ENCODE measurements around the gene THEM5.

The THEM5 gene

DNA sequence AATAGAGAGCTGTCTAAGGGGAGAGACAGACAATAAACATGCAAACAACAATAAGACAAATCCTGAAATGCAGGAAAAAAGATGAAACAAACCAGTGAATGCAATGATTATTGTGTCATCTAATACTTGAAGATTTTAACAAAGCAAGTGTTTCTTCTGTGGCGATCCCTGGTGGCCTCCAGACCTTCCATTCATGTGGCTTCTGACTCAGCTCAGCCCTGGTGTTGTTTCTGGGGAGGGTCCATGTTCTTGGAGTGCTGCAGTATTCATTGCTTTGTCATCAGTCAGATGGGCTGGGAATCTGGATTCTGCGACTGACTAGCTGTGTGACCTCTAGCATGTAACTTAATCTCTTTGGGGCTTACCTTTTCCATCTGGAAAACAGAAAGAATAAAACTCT, 12.4 kb downstream of the THEM5 start:
- Histone ChIP-seq H3K4me3 (ENCODE audit: insufficient read depth, low read depth, low read length) (no peak overlapping the region), H3K9me3 (ENCODE audit: control insufficient read depth, low read length) (no peaks in the 10 kb centered on the region), H3K27me3 (ENCODE audit: control insufficient read depth, insufficient read depth, low read length, poor library complexity, severe bottlenecking) (peaks cover 48% of the 10 kb centered on the region), H3K27ac (ENCODE audit: insufficient read depth, low read depth, low read length, poor library complexity, severe bottlenecking) (no peak overlapping the region), H3K36me3 (ENCODE audit: control insufficient read depth, insufficient read depth, low read length) (no peaks in the 10 kb centered on the region), H3K4me1 (ENCODE audit: control insufficient read depth, insufficient read depth, low read length) (peaks cover 13% of the 10 kb centered on the region)
- WGBS, 2 experiments = 91 to 97% methylated on average over 2 of the region's 2 CpGs

DNA sequence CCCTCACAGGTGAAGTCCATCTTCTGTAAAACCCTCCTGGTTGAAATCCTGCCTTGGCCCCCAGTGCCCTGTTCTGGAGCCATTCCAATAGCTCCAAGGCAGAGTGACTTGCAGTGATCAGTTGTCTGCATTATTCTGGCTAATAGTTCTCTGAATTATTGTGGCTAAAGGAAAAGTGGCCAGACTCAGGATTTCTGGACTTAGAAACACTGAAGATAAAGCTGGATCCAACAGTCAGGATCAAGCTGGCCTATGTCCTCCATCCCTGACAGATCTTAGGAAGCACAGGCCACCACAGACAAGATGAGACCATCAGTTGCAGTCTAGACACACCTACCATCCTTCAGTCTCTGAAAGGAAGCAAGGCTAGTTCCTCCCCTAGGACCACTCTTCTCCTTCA, 13.1 kb downstream of the THEM5 start:
- peak overlapping the region; percentile 43 for H3K4me3 ChIP-seq (ENCODE audit: insufficient read depth, low read depth, low read length)
- H3K4me1 ChIP-seq (ENCODE audit: control insufficient read depth, insufficient read depth, low read length) = peaks cover 13% of the 10 kb centered on the region
- H3K9me3 ChIP-seq (ENCODE audit: control insufficient read depth, low read length) = no peaks in the 10 kb centered on the region
- no peak overlapping the region for H3K27ac ChIP-seq (ENCODE audit: insufficient read depth, low read depth, low read length, poor library complexity, severe bottlenecking)
- no peaks in the 10 kb centered on the region for H3K36me3 ChIP-seq (ENCODE audit: control insufficient read depth, insufficient read depth, low read length)
- H3K27me3 ChIP-seq (ENCODE audit: control insufficient read depth, insufficient read depth, low read length, poor library complexity, severe bottlenecking) = peaks cover 53% of the 10 kb centered on the region

DNA sequence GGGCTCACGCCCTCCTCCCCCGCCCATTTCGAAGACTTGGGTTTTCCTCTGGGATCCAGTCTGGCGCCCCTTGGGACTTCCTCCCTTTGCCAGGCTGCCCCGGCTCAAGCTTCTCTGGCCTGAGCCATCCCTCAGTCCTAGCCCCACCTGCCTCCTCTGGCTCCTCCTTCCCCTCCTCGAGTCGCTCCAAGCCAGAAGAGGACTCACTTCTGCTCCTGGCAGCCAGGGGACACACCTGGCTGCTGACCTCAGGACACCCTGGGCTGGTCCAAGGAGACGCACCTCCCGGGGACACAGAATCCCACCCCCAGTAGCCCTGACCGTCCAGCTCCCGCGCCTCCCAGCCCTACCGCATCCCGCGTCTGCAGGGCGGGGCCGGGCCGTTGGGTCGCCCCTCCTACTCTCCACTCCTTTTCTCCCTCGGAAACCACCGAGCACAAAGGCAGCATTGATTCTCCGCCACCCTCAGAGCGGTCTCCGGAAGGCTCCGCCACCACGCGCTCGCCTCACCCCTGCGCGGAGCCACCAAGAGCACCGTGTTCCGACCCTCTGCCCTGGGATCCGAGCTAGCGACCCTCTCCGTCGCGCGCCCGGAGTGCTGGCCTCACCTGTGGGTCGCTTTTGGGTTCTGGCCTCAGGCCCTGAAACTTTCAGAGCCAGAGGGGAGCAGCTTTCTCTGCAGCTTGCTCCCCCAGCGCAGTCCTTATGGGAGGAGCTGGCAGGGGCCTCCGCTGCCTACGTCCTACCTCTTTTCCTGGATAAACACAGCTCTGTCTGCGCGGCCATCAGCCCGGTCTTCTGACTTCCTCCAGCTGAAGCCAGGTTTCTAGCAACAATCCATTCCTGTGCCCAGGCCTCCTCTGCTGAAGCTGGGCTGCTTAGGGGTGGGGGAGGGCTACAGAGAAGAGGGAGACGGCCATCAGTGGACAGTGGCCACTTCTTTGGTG, 13.8 kb downstream of the THEM5 start, which contains the start of gene C2CD4D:
C2CD4D (minus strand) TSS at position 364 of the 947 bp plus-strand sequence. CDS start 831 bp downstream, outside the sequence.
- 2 to 3% methylated on average over 47 of the region's 47 CpGs for WGBS, 2 experiments
- Histone ChIP-seq H3K4me1 (ENCODE audit: control insufficient read depth, insufficient read depth, low read length) (peaks cover 13% of the 10 kb centered on the region), H3K9me3 (ENCODE audit: control insufficient read depth, low read length) (no peaks in the 10 kb centered on the region), H3K4me3 (ENCODE audit: insufficient read depth, low read depth, low read length) (peak within 1 kb of the TSS; percentile 43), H3K27me3 (ENCODE audit: control insufficient read depth, insufficient read depth, low read length, poor library complexity, severe bottlenecking) (peaks cover 53% of the 10 kb centered on the region), H3K27ac (ENCODE audit: insufficient read depth, low read depth, low read length, poor library complexity, severe bottlenecking) (no peak within 1 kb of the TSS), H3K36me3 (ENCODE audit: control insufficient read depth, insufficient read depth, low read length) (no peaks in the 10 kb centered on the region)

DNA sequence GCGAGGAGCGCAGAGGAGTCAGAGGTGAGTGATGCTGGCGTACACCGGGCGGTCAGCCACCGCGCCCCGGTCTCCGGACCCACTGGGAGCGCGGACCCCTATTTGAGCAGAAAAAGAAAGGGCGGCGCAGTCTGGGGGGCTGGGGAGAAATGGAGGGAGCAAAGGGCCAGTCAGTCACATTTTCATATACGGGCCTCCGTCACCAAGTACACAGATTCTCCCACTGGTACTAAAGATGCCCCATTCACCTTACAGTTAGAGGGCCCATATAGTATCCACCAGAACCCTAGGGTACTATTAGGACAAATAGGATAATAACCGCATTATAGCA, 14.5 kb downstream of the THEM5 start:
- Histone ChIP-seq H3K27ac (ENCODE audit: insufficient read depth, low read depth, low read length, poor library complexity, severe bottlenecking) (no peak overlapping the region), H3K36me3 (ENCODE audit: control insufficient read depth, insufficient read depth, low read length) (no peaks in the 10 kb centered on the region), H3K27me3 (ENCODE audit: control insufficient read depth, insufficient read depth, low read length, poor library complexity, severe bottlenecking) (peaks cover 53% of the 10 kb centered on the region), H3K9me3 (ENCODE audit: control insufficient read depth, low read length) (no peaks in the 10 kb centered on the region), H3K4me1 (ENCODE audit: control insufficient read depth, insufficient read depth, low read length) (peaks cover 13% of the 10 kb centered on the region), H3K4me3 (ENCODE audit: insufficient read depth, low read depth, low read length) (peak overlapping the region; percentile 43)
- 3 to 8% methylated on average over 16 of the region's 16 CpGs for WGBS, 2 experiments

DNA sequence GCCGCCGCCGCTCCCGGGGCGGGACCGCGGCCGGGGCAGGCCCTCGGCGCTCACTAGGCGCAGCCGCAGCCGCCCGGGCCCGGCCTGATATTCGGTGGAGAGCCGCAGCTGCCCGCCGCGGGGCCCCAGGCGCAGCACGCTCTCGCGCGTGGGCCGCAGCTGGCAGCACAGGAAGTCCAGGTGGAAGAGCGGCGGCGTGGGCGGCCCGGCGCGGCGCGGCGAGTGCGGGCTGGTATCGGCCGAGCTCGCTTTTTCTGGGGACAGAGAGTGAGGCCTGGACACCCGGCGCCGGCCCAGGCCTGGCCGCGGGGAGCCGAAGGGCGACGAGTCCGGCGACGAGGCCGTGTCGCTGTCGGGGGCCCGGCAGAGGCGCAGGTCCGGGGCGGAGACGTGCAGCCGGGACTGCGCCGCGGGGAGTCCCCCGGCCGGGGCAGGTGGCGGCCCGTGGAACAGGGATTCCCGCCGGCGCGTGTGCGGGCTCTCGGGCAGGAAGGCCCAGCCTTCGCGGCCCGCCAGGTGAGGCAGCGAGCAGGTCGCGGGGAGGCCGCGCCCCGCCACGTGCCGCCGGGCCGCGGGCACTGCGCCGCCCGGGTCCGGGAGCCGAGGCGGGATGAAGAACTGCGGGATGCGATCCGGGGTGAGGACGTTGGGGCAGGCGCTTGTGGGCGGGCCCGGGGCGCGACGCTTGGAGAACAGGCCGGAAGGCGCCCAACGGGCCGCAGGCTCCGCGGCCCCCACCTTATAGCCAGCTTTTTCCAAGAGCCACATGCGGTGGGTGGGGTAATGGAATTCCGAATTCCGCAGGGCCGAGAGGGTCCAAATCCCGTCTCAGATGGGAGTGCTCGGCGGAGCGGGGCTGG, 15.1 kb downstream of the THEM5 start:
- H3K9me3 ChIP-seq (ENCODE audit: control insufficient read depth, low read length) = no peaks in the 10 kb centered on the region
- peaks cover 13% of the 10 kb centered on the region for H3K4me1 ChIP-seq (ENCODE audit: control insufficient read depth, insufficient read depth, low read length)
- H3K36me3 ChIP-seq (ENCODE audit: control insufficient read depth, insufficient read depth, low read length) = no peaks in the 10 kb centered on the region
- H3K27ac ChIP-seq (ENCODE audit: insufficient read depth, low read depth, low read length, poor library complexity, severe bottlenecking) = no peak overlapping the region
- H3K4me3 ChIP-seq (ENCODE audit: insufficient read depth, low read depth, low read length) = peak overlapping the region; percentile 43
- H3K27me3 ChIP-seq (ENCODE audit: control insufficient read depth, insufficient read depth, low read length, poor library complexity, severe bottlenecking) = peaks cover 53% of the 10 kb centered on the region
- 1% methylated on average over 117 of the region's 117 CpGs for WGBS, 2 experiments

DNA sequence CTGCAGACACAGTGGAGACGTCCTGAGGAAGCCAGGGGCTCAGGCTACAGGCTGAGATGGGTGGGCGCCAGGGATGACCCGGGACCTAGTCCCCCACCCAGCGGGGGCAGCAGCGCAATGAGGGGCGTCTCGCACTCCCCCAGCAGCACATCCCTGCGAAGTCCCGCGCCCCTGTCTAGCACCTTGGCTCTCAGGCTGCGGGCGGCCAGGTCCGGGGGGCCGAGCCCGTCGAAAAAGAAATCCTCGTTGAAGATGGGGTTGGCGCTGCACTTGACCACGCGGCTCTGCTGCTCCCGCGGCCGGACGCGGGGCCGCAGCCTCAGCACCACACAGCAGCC, 15.7 kb downstream of the THEM5 start:
- WGBS, 2 experiments = 9 to 11% methylated on average over 26 of the region's 26 CpGs
- H3K4me3 ChIP-seq (ENCODE audit: insufficient read depth, low read depth, low read length) = no peak overlapping the region
- no peaks in the 10 kb centered on the region for H3K36me3 ChIP-seq (ENCODE audit: control insufficient read depth, insufficient read depth, low read length)
- H3K27ac ChIP-seq (ENCODE audit: insufficient read depth, low read depth, low read length, poor library complexity, severe bottlenecking) = no peak overlapping the region
- no peaks in the 10 kb centered on the region for H3K9me3 ChIP-seq (ENCODE audit: control insufficient read depth, low read length)
- H3K4me1 ChIP-seq (ENCODE audit: control insufficient read depth, insufficient read depth, low read length) = peaks cover 13% of the 10 kb centered on the region
- H3K27me3 ChIP-seq (ENCODE audit: control insufficient read depth, insufficient read depth, low read length, poor library complexity, severe bottlenecking) = peaks cover 53% of the 10 kb centered on the region

DNA sequence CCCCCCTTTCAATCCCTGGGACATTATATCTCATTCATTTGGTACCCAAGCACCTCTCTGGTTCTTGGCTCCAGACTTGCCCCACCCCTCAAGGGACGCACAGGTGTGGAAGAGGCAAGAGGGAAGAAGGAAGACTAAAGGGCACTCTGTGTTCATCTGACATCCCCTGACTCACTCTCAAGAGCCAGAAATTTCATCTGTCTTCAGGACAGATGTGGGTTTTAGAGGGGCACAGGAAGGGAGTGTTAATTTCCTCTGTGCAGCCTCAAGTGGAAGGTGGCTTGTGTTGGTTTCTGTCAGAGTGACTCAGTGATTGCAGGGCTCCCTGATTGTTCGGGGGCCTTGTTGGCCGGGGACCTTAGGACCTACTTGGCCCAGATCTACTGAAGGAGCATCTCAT, 16.3 kb downstream of the THEM5 start:
- no peak overlapping the region for H3K4me3 ChIP-seq (ENCODE audit: insufficient read depth, low read depth, low read length)
- peaks cover 13% of the 10 kb centered on the region for H3K4me1 ChIP-seq (ENCODE audit: control insufficient read depth, insufficient read depth, low read length)
- WGBS, 2 experiments = 81 to 85% methylated on average over 3 of the region's 3 CpGs
- peaks cover 53% of the 10 kb centered on the region for H3K27me3 ChIP-seq (ENCODE audit: control insufficient read depth, insufficient read depth, low read length, poor library complexity, severe bottlenecking)
- H3K27ac ChIP-seq (ENCODE audit: insufficient read depth, low read depth, low read length, poor library complexity, severe bottlenecking) = no peak overlapping the region
- H3K36me3 ChIP-seq (ENCODE audit: control insufficient read depth, insufficient read depth, low read length) = no peaks in the 10 kb centered on the region
- no peaks in the 10 kb centered on the region for H3K9me3 ChIP-seq (ENCODE audit: control insufficient read depth, low read length)

DNA sequence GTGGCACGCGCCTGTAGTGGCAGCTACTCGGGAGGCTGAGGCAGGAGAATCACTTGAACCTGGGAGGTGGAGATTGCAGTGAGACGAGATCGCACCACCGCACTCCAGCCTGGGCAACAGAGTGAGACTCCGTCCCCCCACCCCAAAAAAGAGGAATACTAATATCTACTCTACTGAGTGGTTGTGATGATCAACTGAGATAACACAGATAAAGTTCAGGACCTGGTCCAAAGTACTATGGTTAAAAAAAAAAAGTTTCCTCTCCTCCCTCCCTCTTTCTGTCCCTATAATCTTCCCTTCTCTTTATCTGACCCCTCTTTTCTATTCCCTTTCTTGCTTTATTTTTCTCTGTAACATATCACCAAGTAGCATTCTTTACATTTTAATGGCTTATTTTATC, 17.9 kb downstream of the THEM5 start:
- Histone ChIP-seq H3K27me3 (ENCODE audit: control insufficient read depth, insufficient read depth, low read length, poor library complexity, severe bottlenecking) (peaks cover 50% of the 10 kb centered on the region), H3K27ac (ENCODE audit: insufficient read depth, low read depth, low read length, poor library complexity, severe bottlenecking) (no peak overlapping the region), H3K4me3 (ENCODE audit: insufficient read depth, low read depth, low read length) (no peak overlapping the region), H3K36me3 (ENCODE audit: control insufficient read depth, insufficient read depth, low read length) (no peaks in the 10 kb centered on the region), H3K9me3 (ENCODE audit: control insufficient read depth, low read length) (no peaks in the 10 kb centered on the region), H3K4me1 (ENCODE audit: control insufficient read depth, insufficient read depth, low read length) (peaks cover 11% of the 10 kb centered on the region)
- WGBS, 2 experiments = 91 to 92% methylated on average over 5 to 7 of the region's 7 CpGs

DNA sequence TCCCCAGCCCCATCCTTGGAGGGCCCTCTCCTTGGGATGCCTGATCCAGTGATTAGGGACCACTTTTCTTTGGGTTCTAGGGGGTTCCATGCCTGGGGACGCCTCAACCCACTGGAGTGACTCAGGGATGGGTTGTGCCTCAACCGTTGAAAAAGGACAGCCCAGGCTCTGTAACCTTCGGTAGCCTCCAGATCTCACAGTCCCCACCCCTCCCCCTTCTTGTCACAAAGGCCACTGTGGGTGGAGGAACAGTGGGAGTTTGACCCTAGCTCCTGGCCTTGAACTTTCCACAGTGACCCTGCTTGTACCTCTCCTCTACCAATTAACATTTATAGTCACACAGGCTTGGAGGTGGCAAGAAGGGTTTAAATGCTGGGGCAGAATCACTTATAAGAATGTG, 19.3 kb downstream of the THEM5 start:
- H3K9me3 ChIP-seq (ENCODE audit: control insufficient read depth, low read length) = no peaks in the 10 kb centered on the region
- H3K27me3 ChIP-seq (ENCODE audit: control insufficient read depth, insufficient read depth, low read length, poor library complexity, severe bottlenecking) = peaks cover 36% of the 10 kb centered on the region
- H3K4me1 ChIP-seq (ENCODE audit: control insufficient read depth, insufficient read depth, low read length) = peaks cover 13% of the 10 kb centered on the region
- H3K36me3 ChIP-seq (ENCODE audit: control insufficient read depth, insufficient read depth, low read length) = no peaks in the 10 kb centered on the region
- H3K27ac ChIP-seq (ENCODE audit: insufficient read depth, low read depth, low read length, poor library complexity, severe bottlenecking) = no peak overlapping the region
- no peak overlapping the region for H3K4me3 ChIP-seq (ENCODE audit: insufficient read depth, low read depth, low read length)
- WGBS, 2 experiments = 64 to 87% methylated on average over 3 of the region's 3 CpGs

DNA sequence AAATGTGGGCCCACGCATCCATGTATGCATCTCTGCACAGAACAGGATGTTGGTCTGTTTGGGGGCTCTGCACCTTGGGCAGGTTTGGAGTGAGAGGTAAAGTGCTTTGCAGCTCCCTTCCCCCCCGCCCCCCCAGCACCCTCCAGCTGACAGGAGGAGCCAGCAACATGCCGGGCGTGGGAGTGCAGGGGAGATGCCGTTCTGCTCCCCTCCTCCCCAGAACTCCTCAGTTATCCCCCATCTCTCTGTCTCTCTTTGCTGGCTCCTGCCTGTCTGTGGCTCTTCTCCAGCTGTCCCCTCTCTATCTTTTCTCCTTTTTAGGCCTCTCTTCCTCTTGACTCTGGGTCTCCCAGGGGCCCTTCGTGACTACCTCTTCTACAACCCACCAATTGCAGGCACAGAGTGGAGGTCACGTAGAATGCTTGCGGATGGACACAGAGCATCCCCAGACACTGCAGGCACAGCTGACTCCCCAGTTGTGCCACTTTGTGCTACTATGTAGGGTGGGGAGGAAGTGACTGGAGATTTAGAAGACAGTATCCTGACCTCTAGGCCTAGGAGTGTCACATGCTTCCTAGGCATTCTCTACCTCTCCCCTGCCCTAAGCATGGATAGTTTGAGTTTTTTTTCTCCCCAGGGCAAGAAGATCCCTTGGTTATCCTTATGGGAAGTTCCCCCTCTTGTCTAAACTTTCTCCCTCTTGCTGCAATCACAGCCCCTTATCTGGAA, 20.2 kb downstream of the THEM5 start:
- WGBS, 2 experiments = 77 to 79% methylated on average over 8 of the region's 8 CpGs

More for the DNA sequence above, 20.2 kb downstream of the THEM5 start:
- H3K36me3 ChIP-seq (ENCODE audit: control insufficient read depth, insufficient read depth, low read length) = no peaks in the 10 kb centered on the region
- no peak overlapping the region for H3K27ac ChIP-seq (ENCODE audit: insufficient read depth, low read depth, low read length, poor library complexity, severe bottlenecking)
- peaks cover 22% of the 10 kb centered on the region for H3K4me1 ChIP-seq (ENCODE audit: control insufficient read depth, insufficient read depth, low read length)
- peaks cover 27% of the 10 kb centered on the region for H3K27me3 ChIP-seq (ENCODE audit: control insufficient read depth, insufficient read depth, low read length, poor library complexity, severe bottlenecking)
- no peaks in the 10 kb centered on the region for H3K9me3 ChIP-seq (ENCODE audit: control insufficient read depth, low read length)
- H3K4me3 ChIP-seq (ENCODE audit: insufficient read depth, low read depth, low read length) = no peak overlapping the region
